Transverse colon (tissue), 4 donors: ENCODE measurements around the gene MAGI1.

Source experiments
- CTCF ChIP-seq, 5 experiments: fragments of 200-600 bp in 3 of 5; fragments of 450-650 bp in 2 of 5; sonication (generic) in 3 of 5; IDR thresholded peaks; 1 replicate in 2 of 5; 2 replicates in 3 of 5; pipeline ENCODE4 v1.5.1; 2016 to 2017; ENCODE audit warnings: antibody characterized with exemption in 5 of 5, inconsistent platforms in 3 of 5, mild to moderate bottlenecking in 2 of 5, moderate library complexity in 1 of 5
- EP300 ChIP-seq: sonication (generic); formaldehyde crosslinking; IDR thresholded peaks from one replicate; pipeline ENCODE4 v1.6.1; 2017; ENCODE audit warnings: antibody characterized with exemption, low read depth
- POLR2A ChIP-seq: fragments of 450-650 bp; IDR thresholded peaks from one replicate; pipeline ENCODE4 v1.6.1; 2016; ENCODE audit warnings: antibody characterized with exemption, mild to moderate bottlenecking, moderate library complexity
- POLR2AphosphoS5 ChIP-seq, 3 donors: sonication (generic); formaldehyde crosslinking; IDR thresholded peaks; one replicate each; pipeline ENCODE4 v1.6.1; 2016; ENCODE audit warnings: antibody characterized with exemption in 3 of 3

DNA sequence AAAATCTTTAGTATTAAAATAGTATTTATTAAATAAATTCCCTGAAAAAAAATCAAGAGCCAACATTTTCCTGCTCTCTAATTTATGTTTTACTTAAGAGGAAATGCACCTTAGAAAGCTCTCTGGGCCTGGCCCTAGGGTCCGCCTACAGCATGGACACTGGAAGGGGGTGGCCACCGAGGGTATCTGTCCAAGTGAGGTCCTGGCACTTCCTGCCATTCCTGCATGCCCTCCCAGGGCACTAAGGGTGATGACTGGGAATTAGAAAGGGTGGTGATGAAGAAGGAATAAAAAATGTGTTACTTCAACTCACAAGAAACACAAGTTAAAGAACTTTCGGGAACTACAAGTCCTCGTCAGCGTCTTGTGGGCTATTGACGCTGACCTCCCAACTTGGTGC is 92.8 kb downstream of the MAGI1 start:
- TF ChIP-seq CTCF (IDR thresholded peaks at IDR 0.05) (no peak), POLR2A (no peak), POLR2AphosphoS5 (IDR thresholded peaks at IDR 0.05) (no peak), EP300 (no peak)
